GM21786 (cell line): ENCODE results near the gene HMGCR.
A peak's percentile ranks its signal among the peaks of the same experiment; 100 is the strongest.
"Not testable (repeated sequence)": the region's sequence is repeated elsewhere in the genome, so short reads cannot be mapped to it uniquely, and the experiment has no call there.

Experiments
- ATAC-seq: cut with Tn5 transposase; IDR thresholded peaks from one replicate; pipeline ENCODE4 v1.9.1; 2021; ENCODE audit not compliant: unreplicated experiment

Gene HMGCR

GRCh38 chr5:75336615-75337336 lies at the start of gene HMGCR:
HMGCR (plus strand) TSS chr5:75337220; CDS start chr5:75342606, 5,386 bp downstream.
- ATAC-seq: peak; percentile 99

- ATAC-seq: not testable (repeated sequence)
Measured at GRCh38 chr5:75291844-75292243, 45.2 kb upstream of the HMGCR start.

GRCh38 chr5:75300084-75300483 lies 36.9 kb upstream of the HMGCR start:
- no peak for ATAC-seq

GRCh38 chr5:75303419-75303818 lies 33.6 kb upstream of the HMGCR start:
- no peak for ATAC-seq

- not testable (repeated sequence) for ATAC-seq
Measured at GRCh38 chr5:75304486-75304885, 32.5 kb upstream of the HMGCR start.

GRCh38 chr5:75306746-75307145 lies 30.3 kb upstream of the HMGCR start:
- no peak for ATAC-seq

GRCh38 chr5:75310212-75310611 lies 26.8 kb upstream of the HMGCR start:
- ATAC-seq: no peak

- not testable (repeated sequence) for ATAC-seq
Measured at GRCh38 chr5:75319148-75319547, 17.9 kb upstream of the HMGCR start.

GRCh38 chr5:75319638-75320037 lies 17.4 kb upstream of the HMGCR start:
- ATAC-seq: no peak

GRCh38 chr5:75320371-75320770 lies 16.6 kb upstream of the HMGCR start:
- no peak for ATAC-seq

GRCh38 chr5:75322066-75322465 lies 15.0 kb upstream of the HMGCR start:
- no peak for ATAC-seq

- ATAC-seq: no peak
Measured at GRCh38 chr5:75324791-75325190, 12.2 kb upstream of the HMGCR start.

GRCh38 chr5:75325242-75325641 lies 11.8 kb upstream of the HMGCR start:
- ATAC-seq: no peak

- no peak for ATAC-seq
Measured at GRCh38 chr5:75330404-75330803, 6.6 kb upstream of the HMGCR start.

GRCh38 chr5:75331095-75332090 lies 5.6 kb upstream of the HMGCR start:
- no peak for ATAC-seq

GRCh38 chr5:75333759-75334158 lies 3.3 kb upstream of the HMGCR start:
- ATAC-seq: not testable (repeated sequence)

GRCh38 chr5:75334413-75334812 lies 2.6 kb upstream of the HMGCR start:
- ATAC-seq: not testable (repeated sequence)

GRCh38 chr5:75335486-75335885 lies 1.5 kb upstream of the HMGCR start:
- ATAC-seq: no peak

- no peak for ATAC-seq
Measured at GRCh38 chr5:75335952-75336614, 937 bp upstream of the HMGCR start.

- no peak for ATAC-seq
Measured at GRCh38 chr5:75337366-75338021, 474 bp downstream of the HMGCR start.

- ATAC-seq: no peak
Measured at GRCh38 chr5:75338408-75338807, 1.4 kb downstream of the HMGCR start.
